Endothelial cell of umbilical vein (primary cell): ENCODE data around the gene KLHL25. TPM values are rescaled to one million over a fixed set of nuclear protein-coding genes. Genes with fewer than 3 reads are reported as not detected.

Experiments used
- BruUV-seq: library from RNA; stranded (reverse); fragments of 400-500 nt; replicated peaks from 2 replicates; lab custom pipeline; 2021; lab: Mats Ljungman, UMichigan
- CTCF ChIA-PET: fragments of 300-600, 350-600 bp; sonication (Branson Sonifier 250); formaldehyde crosslinking; loops from one replicate; lab custom pipeline; 2021; ENCODE audit warnings: antibody characterized with exemption, inconsistent platforms; lab: Charles Lee
- POLR2A ChIA-PET: fragments of 300-600, 350-600 bp; sonication (Branson Sonifier 250); formaldehyde crosslinking; loops from one replicate; lab custom pipeline; 2021; ENCODE audit warnings: antibody characterized with exemption, inconsistent platforms; lab: Charles Lee
- DNase-seq: peaks from one replicate; pipeline ENCODE4 v3.0.0-alpha.2; 2011; ENCODE audit warnings: low read depth, low spot score
- FAIRE-seq: peaks from 2 replicates; lab custom pipeline; 2011; peaks lifted over from hg19 to GRCh38; lab: Jason Lieb, UNC
- H2AFZ ChIP-seq: 2 replicates; pipeline ENCODE4 v1.6.0; 2012; ENCODE audit warnings: low read depth, low read length, control low read depth, inconsistent platforms
- H3K27ac ChIP-seq: 2 replicates; pipeline ENCODE4 v1.5.1; 2011; ENCODE audit warnings: low read depth, mild to moderate bottlenecking, control low read depth, low read length, moderate library complexity; ENCODE audit not compliant: insufficient read depth
- H3K27me3 ChIP-seq, 2 experiments: 2 replicates each; pipeline versions ENCODE4 v1.6.0 to v1.6.1; 2011; ENCODE audit warnings: low read length in 2 of 2, mixed read lengths in 1 of 2; ENCODE audit not compliant: control insufficient read depth in 2 of 2, insufficient read depth in 2 of 2
- H3K36me3 ChIP-seq, 2 experiments: 2 replicates in 1 of 2; 3 replicates in 1 of 2; pipeline ENCODE4 v1.5.1; 2011; ENCODE audit warnings: low read length in 2 of 2, mild to moderate bottlenecking in 1 of 2, moderate library complexity in 1 of 2; ENCODE audit not compliant: control insufficient read depth in 2 of 2, insufficient read depth in 2 of 2; ENCODE audit errors: extremely low read depth in 1 of 2
- H3K4me1 ChIP-seq: 3 replicates; pipeline ENCODE4 v1.5.1; 2011; ENCODE audit warnings: mild to moderate bottlenecking, low read length; ENCODE audit not compliant: control insufficient read depth, insufficient read depth; ENCODE audit errors: extremely low read depth
- H3K4me2 ChIP-seq: 2 replicates; pipeline ENCODE4 v1.6.1; 2011; ENCODE audit warnings: low read length, control low read depth, mixed read lengths; ENCODE audit not compliant: insufficient read depth
- H3K4me3 ChIP-seq, 3 experiments: fragments of 200-600 bp in 1 of 3; sonication (generic), shearing (Covaris generic) in 1 of 3; replicated peaks in 1 of 3; 2 replicates each; pipeline ENCODE4 v1.5.1; 2011 to 2016; ENCODE audit warnings: control low read depth in 3 of 3, low read length in 3 of 3, mild to moderate bottlenecking in 2 of 3, inconsistent platforms in 1 of 3, low read depth in 1 of 3, moderate library complexity in 1 of 3; ENCODE audit not compliant: insufficient read depth in 1 of 3
- H3K79me2 ChIP-seq: 2 replicates; pipeline ENCODE4 v1.6.0; 2012; ENCODE audit warnings: low read length, inconsistent platforms; ENCODE audit not compliant: control insufficient read depth, insufficient read depth
- H3K9ac ChIP-seq: replicated peaks from 2 replicates; pipeline ENCODE3; 2011; ENCODE audit warnings: low read length, control low read depth; ENCODE audit not compliant: insufficient read depth; ENCODE audit errors: extremely low read depth
- H3K9me1 ChIP-seq: replicated peaks from 3 replicates; pipeline ENCODE4 v1.6.0; 2011; ENCODE audit warnings: mild to moderate bottlenecking, low read length; ENCODE audit not compliant: control insufficient read depth, insufficient read depth; ENCODE audit errors: extremely low read depth
- H3K9me3 ChIP-seq: replicated peaks from 2 replicates; pipeline ENCODE4 v1.5.1; 2012; ENCODE audit warnings: low read length, inconsistent platforms; ENCODE audit not compliant: control insufficient read depth, insufficient read depth
- H4K20me1 ChIP-seq: replicated peaks from 2 replicates; pipeline ENCODE3; 2011; ENCODE audit warnings: mild to moderate bottlenecking, low read length; ENCODE audit not compliant: control insufficient read depth, insufficient read depth; ENCODE audit errors: extremely low read depth
- CTCF ChIP-seq, 2 donors: IDR thresholded peaks; 1 replicate in 1 of 2; 2 replicates in 1 of 2; pipeline ENCODE4 v1.5.1; 2011; ENCODE audit warnings: low read length in 2 of 2, mild to moderate bottlenecking in 2 of 2, moderate library complexity in 2 of 2, control low read depth in 1 of 2, inconsistent platforms in 1 of 2, low read depth in 1 of 2; ENCODE audit not compliant: insufficient read depth in 1 of 2; ENCODE audit errors: extremely low read depth in 1 of 2
- EZH2 ChIP-seq: IDR thresholded peaks from 2 replicates; pipeline ENCODE4 v1.6.1; 2012; ENCODE audit warnings: borderline replicate concordance, low read depth, mild to moderate bottlenecking, moderate library complexity, low read length, inconsistent platforms; ENCODE audit not compliant: severe bottlenecking
- FOS ChIP-seq: IDR thresholded peaks from 2 replicates; pipeline ENCODE4 v1.6.1; 2011; ENCODE audit warnings: mild to moderate bottlenecking, low read length, moderate library complexity, borderline replicate concordance; ENCODE audit not compliant: insufficient read depth
- GATA2 ChIP-seq: IDR thresholded peaks from 2 replicates; pipeline ENCODE4 v1.7.0; 2011; ENCODE audit warnings: low read depth, mild to moderate bottlenecking, moderate library complexity, mixed read lengths, low read length; ENCODE audit not compliant: insufficient read length, insufficient read depth
- JUN ChIP-seq: IDR thresholded peaks from 2 replicates; pipeline ENCODE4 v1.6.1; 2011; ENCODE audit warnings: borderline replicate concordance, low read depth; ENCODE audit not compliant: insufficient read length, insufficient read depth
- MYC ChIP-seq: IDR thresholded peaks from one replicate; pipeline ENCODE4 v1.6.1; 2011; ENCODE audit warnings: mild to moderate bottlenecking, low read depth, low read length
- POLR2A ChIP-seq: IDR thresholded peaks from 2 replicates; pipeline ENCODE4 v1.6.1; 2012; ENCODE audit warnings: low read depth, mild to moderate bottlenecking, control low read depth, low read length
- POLR2AphosphoS5 ChIP-seq: IDR thresholded peaks from 2 replicates; pipeline ENCODE4 v1.6.1; 2012; ENCODE audit warnings: low read depth, mild to moderate bottlenecking, control low read depth, low read length, moderate library complexity; ENCODE audit not compliant: insufficient read depth
- dilution Hi-C: fragments of 300-500 bp; cut with MboI; formaldehyde crosslinking; loops from one replicate; pipeline ENCODE4 v1.15.0; 2019; ENCODE audit warnings: low sequenced_read_pairs; ENCODE audit not compliant: extremely low pct_ligation_motif_present
- intact Hi-C: fragments of 100-400 bp; cut with micrococcal nuclease; formaldehyde crosslinking; loops from one replicate; pipeline ENCODE4 v1.10.0; 2022
- polyA plus RNA-seq, 4 experiments: library from polyadenylated mRNA; depleted of rRNA in 3 of 4; stranded (reverse) in 3 of 4; unstranded in 1 of 4; fragments of >200 nt; gene quantifications; 2 replicates each; pipeline versions ENCODE4 v1.2.1 to v1.2.3, GENCODE V29; 2011 to 2012; ENCODE audit warnings: missing spikeins in 1 of 4
- total RNA-seq: library from RNA; stranded (reverse); gene quantifications from 2 replicates; pipeline ENCODE4 v1.2.3, GENCODE V29; 2021
- TF ChIP-seq, protein P1 (sequence below): IDR thresholded peaks from 2 replicates; pipeline ENCODE4 v1.6.1; 2011; ENCODE audit not compliant: insufficient read depth, insufficient read length

KLHL25 gene
- total and polyA plus RNA-seq, 2 donors (not counting 3 experiments of a cell fraction or from before 2014, with no cell fraction given): 5.4 to 6.4 TPM

DNA sequence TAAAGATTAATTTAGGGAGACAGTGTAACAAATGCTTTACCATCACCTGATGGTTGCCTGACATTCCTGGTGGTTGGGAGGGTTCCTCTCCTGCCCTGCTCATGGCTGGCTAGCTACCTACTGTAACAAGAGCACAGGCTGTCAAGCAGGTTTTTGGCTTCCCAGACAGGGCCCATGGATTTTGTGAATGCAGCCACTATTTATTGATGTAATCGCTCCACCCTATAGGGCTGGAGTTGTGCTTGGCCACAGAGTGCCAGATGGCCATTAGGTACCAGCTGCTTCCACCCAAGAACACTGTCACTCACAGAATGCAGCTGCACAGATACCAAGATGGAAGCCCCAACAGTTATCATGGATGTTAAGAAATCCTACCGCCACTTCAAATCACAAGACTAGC lies 31.0 kb upstream of the KLHL25 start:
- Histone ChIP-seq H3K4me2 (no peak overlapping the region), H3K27me3 (peaks cover 0 to 1% of the 10 kb centered on the region in 2 experiments), H3K4me1 (no peaks in the 10 kb centered on the region), H3K36me3 (no peaks in the 10 kb centered on the region), H3K9ac (no peak overlapping the region), H3K9me3 (no peaks in the 10 kb centered on the region), H2AFZ (no peak overlapping the region), H3K27ac (no peak overlapping the region), H3K9me1 (no peaks in the 10 kb centered on the region), H3K79me2 (no peaks in the 10 kb centered on the region), H3K4me3 (no peak overlapping the region), H4K20me1 (no peaks in the 10 kb centered on the region)
- ChIA-PET CTCF (interaction anchor here (0.8 to 3.3 kb wide), 7 partner anchors 11 to 96 kb away, joined by 3 to 9 read pairs (median 4); no protein-coding TSS in a partner anchor), POLR2A (interaction anchor here (0.6 kb wide), 1 partner anchor 31 kb away, joined by 3 read pairs; the partner anchor contains the start of gene KLHL25)
- FAIRE-seq: no peak
- dilution Hi-C loops (no loop called here), intact Hi-C loops (no loop called here)
- TF ChIP-seq MYC (no peak), EZH2 (no peak), POLR2A (no peak), FOS (no peak), GATA2 (no peak), CTCF (IDR thresholded peaks at IDR 0.05; ENCODE audit: extremely low read depth in 1 of 2, insufficient read depth in 1 of 2, low read depth in 1 of 2, low read length in 2 of 2) (no peak), JUN (no peak), POLR2AphosphoS5 (no peak)
- TF ChIP-seq, protein P1, sequence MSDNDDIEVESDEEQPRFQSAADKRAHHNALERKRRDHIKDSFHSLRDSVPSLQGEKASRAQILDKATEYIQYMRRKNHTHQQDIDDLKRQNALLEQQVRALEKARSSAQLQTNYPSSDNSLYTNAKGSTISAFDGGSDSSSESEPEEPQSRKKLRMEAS: no peak
- no TSS peak for BruUV-seq
- no peak for DNase-seq
